TTC549 (cell line): ENCODE data around the gene ETNK2.

Experiments
- FAIRE-seq: peaks from 2 replicates; lab custom pipeline; 2012; peaks lifted over from hg19 to GRCh38; lab: Jason Lieb, UNC

Gene ETNK2

GRCh38 chr1:204176049-204176448 is 24.2 kb upstream of the ETNK2 start:
- FAIRE-seq, result no peak

- FAIRE-seq, result no peak
Observed at GRCh38 chr1:204174958-204175357, 23.1 kb upstream of the ETNK2 start.

DNA sequence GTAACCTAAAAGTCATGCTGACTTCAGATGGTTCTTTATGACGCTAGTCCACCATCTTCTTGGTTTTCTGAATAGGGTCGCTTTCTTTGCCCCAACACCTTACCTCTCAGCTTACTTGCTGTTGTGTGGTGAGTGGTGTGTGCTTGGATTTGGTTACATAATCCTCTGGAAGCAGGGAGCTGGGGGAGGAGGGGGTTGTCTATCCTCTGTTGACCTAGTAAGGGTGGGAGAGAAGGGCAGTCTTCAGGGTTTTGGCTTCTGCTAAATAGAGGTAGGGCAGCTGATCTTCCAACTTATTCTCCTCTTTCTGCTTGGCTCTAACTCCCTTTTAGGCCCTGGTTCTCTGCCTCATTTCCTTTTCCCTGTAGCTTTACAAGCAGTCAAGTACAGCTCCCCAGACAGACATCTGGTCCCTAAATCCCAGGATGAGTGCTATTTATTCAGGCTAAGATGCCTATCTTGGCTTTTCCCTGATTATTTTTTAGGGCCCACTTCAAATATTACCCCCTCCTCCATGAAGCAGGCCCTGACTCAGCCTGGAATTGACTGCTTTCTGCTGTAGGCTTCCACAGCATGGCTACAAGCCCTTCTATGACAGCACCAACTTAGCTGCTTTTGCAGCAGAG is 20.7 kb upstream of the ETNK2 start:
- FAIRE-seq, result no peak

- FAIRE-seq, result no peak
Observed at GRCh38 chr1:204171751-204172178, 19.9 kb upstream of the ETNK2 start.

- FAIRE-seq, result no peak
Observed at GRCh38 chr1:204170494-204171155, 18.8 kb upstream of the ETNK2 start.

DNA sequence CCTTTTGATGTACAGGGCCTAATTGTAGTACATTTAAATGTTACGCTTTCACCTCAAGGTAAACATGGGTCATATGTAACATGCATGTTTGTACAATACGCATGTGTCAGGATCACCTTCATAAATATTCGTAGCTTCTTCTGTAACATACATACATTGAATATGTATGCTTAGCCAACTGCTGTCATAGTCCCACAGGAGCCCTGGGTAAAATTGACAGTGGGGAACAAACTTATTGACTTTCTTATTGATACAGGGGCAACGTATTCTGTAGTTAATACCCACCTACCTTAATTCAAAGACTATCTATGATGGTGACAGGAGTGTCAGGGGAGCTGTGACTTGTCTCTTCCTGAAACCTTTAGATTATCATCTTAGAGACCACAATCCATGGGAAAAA is 18.0 kb upstream of the ETNK2 start:
- FAIRE-seq, result no peak

DNA sequence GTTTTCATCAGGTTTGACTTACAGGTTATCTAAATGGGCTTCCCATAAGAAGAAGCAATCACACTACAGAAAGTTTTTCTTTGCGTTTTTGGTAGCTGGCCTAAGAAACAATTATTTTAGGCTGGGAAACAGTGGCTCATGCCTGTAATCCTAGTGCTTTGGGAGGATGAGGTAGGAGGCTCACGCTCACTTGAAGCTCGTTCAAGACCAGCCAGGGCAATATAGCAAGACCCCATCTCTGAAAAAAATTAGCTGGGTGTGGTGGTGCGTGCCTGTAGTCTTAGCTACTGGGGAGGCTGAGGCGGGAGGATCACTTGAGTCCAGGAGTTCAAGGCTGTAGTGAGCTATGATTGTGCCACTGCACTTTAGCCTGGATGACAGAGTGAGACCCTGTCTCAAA is 15.9 kb upstream of the ETNK2 start:
- no peak for FAIRE-seq

- FAIRE-seq, result no peak
Observed at GRCh38 chr1:204166219-204166618, 14.4 kb upstream of the ETNK2 start, which contains the start of gene REN. Gene REN (minus strand): TSS chr1:204166337. CDS start chr1:204166293, 44 bp downstream.

- FAIRE-seq, result no peak
Observed at GRCh38 chr1:204162494-204163074, 10.7 kb upstream of the ETNK2 start.

- no peak for FAIRE-seq
Observed at GRCh38 chr1:204161609-204162493, 10.0 kb upstream of the ETNK2 start.

GRCh38 chr1:204157962-204158361 is 6.1 kb upstream of the ETNK2 start:
- no peak for FAIRE-seq

GRCh38 chr1:204155881-204156280 is 4.0 kb upstream of the ETNK2 start:
- no peak for FAIRE-seq

DNA sequence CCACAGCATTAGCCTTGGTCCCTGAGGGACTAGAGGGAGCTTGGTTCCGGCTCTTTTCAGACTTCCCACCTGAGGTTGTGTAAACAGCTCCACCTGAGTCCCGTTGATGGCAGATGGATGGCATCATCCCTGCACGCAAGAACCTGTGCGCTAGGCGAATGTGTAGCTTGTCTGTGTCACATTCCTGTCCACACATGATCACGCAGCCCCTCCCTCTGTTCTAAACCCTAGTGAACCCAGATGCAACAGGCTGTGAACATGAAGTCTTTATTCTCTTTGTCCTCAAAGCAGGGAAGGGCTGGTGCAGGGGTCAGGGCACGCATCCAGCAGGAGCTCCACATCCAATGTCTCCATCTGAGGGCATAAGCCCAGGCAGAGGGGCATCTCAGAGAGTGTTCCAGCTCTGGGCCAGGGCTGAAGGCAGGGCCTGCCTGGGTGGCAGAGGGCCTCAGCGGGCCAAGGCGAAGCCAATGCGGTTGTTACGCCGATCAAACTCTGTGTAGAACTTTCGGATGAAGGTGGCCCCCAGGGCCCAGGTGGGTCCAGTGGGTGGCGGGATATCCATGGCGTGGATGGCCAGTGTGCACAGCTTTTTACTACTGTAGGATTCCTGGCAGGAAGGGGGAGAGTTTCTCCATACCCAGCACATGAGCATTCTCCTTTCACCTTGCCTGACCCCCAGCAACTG is 2.9 kb upstream of the ETNK2 start:
- FAIRE-seq, result no peak

GRCh38 chr1:204153667-204154066 is 1.8 kb upstream of the ETNK2 start:
- no peak for FAIRE-seq

GRCh38 chr1:204152310-204153044 is 633 bp upstream of the ETNK2 start:
- FAIRE-seq, result no peak

- no peak for FAIRE-seq
Observed at GRCh38 chr1:204150702-204151551, 917 bp downstream of the ETNK2 start.

DNA sequence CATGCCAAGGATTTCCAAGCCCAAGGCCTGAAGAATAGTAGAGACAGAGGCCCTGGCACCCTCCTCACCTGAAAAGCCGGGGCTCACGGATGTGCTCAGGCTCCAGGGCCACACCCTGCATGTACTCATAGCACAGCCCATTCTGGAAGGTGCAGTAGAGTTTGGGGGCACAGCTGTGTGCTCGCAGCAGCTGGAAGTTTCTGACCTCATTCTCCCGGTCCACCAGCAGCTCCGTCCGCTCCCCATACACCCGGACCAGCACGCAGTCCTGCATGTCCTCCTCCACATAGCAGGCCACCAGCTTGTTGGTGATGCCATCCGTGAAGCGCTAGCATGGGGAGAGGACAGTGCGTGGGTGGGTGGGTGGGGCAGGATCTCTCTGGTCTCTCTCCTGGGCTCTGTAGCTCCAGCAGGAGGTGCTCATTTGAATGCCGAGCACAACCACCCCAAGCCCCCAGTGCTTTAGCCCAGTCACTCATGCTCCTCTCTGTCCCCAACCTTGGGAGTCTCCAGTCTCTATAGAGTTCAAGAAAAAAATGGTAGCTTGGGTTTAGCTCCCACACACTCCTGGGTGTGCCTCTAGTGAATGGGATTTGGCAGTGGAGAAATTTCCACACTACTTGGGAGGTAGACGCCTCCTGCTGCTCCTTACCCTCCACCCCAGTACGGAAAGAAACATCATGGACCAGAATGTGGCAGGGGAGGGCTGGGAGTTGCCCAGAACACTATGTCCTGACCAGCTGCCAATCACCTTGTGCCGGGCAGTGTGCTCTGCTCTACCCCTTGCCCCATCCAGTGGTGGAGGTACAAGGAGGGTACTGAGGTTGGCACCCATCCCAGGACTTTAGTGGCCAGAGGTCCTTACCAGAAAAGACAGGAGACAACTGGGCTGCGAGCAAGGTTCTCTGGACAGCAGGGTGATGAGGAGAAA is 1.9 kb downstream of the ETNK2 start:
- no peak for FAIRE-seq

DNA sequence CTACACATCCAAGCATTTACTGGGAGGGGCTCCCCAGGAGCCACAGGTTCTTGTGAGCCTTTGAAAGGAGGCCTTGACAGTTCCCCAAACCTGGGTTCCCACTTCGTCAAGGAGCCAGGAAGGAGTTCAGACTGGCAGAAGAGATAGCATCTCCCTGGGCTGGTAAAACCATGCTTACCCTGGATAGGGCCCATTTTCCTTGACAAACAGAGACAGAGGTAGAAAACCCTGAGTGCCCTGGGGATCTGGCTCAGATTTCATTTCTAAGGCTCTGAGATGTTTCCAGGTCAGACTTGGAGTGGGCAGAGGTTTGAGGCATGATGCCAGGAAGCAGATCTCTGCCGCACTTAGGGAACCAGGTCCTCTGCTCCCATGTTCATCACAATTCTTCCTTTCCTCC is 2.7 kb downstream of the ETNK2 start:
- no peak for FAIRE-seq
